ENCODE measurements around the gene MYOZ1.
"Not testable (repeated sequence)": the region's sequence is repeated elsewhere in the genome, so short reads cannot be mapped to it uniquely, and the experiment has no call there.

DNA sequence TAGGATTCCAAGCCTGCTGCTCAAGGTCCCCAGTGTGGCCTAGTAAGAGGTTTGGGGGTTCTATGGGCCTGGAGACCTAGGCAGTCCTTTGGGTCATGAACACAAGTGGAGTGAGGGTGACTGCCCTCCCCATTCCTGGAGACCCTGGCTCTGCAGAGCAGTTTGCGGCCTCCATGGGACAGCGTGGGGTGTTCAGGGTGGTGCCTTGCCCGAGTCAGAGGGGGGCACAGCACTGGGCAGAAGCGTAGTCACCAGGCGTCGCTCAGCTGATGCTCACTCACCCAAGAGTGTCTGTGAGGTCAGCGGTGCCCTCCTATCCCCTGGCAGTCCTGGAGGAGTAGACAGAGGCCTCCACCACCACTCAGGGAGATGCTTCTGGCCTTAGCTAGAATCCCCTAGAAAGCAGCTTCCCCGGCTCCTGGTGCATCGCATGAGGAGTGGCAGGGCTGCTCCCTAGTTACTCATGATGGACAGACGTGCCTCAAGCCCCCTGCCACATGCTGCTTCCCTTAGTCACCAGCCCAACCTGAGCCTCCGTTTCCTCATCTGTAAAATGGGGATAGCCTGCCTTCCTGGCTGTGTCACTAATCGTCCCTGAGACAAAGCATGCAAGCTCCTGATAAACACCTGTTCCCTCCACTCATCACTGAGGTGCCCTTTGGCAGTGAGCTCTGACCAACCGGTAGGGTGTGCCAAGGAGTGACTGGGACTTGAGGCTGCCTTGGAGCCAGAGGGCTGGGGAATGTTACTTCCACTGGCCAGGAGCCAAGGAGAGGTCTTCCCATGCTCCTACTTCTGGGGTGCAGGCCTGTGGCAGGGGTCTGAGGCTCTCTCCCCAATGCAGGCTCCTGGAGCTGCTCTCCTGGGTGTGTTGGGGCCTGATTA lies 23.1 kb upstream of the MYOZ1 start:
- TF ChIP-seq, protein P1, sequence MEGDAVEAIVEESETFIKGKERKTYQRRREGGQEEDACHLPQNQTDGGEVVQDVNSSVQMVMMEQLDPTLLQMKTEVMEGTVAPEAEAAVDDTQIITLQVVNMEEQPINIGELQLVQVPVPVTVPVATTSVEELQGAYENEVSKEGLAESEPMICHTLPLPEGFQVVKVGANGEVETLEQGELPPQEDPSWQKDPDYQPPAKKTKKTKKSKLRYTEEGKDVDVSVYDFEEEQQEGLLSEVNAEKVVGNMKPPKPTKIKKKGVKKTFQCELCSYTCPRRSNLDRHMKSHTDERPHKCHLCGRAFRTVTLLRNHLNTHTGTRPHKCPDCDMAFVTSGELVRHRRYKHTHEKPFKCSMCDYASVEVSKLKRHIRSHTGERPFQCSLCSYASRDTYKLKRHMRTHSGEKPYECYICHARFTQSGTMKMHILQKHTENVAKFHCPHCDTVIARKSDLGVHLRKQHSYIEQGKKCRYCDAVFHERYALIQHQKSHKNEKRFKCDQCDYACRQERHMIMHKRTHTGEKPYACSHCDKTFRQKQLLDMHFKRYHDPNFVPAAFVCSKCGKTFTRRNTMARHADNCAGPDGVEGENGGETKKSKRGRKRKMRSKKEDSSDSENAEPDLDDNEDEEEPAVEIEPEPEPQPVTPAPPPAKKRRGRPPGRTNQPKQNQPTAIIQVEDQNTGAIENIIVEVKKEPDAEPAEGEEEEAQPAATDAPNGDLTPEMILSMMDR (IDR thresholded peaks at IDR 0.05): not testable (repeated sequence)
- TF ChIP-seq POLR2A (IDR thresholded peaks at IDR 0.05): not testable (repeated sequence)
